MM.1S (cell line): Measurements from ENCODE around the gene TOP2B.

Source experiments
- DNase-seq: peaks from one replicate; pipeline ENCODE4 v3.0.0-alpha.2; 2015
- H2AFZ ChIP-seq: fragments of 300-600 bp; sonication (generic); 2 replicates; pipeline ENCODE4 v1.6.0; 2016; ENCODE audit warnings: antibody characterized with exemption, low read length
- H3F3A ChIP-seq: fragments of 300-600 bp; sonication (generic); 2 replicates; pipeline ENCODE4 v1.6.1; 2016; ENCODE audit warnings: mild to moderate bottlenecking, antibody characterized with exemption, low read length, moderate library complexity, mixed read lengths; ENCODE audit not compliant: insufficient read depth
- H3K27ac ChIP-seq: fragments of 300-600 bp; sonication (generic); 2 replicates; pipeline ENCODE4 v1.5.1; 2016; ENCODE audit warnings: mild to moderate bottlenecking, low read length
- H3K27me3 ChIP-seq: fragments of 300-600 bp; sonication (generic); replicated peaks from 2 replicates; pipeline ENCODE4 v1.6.0; 2016; ENCODE audit warnings: low read length; ENCODE audit not compliant: insufficient read depth
- H3K36me3 ChIP-seq: fragments of 300-600 bp; sonication (generic); replicated peaks from 2 replicates; pipeline ENCODE4 v1.6.1; 2016; ENCODE audit warnings: mild to moderate bottlenecking, low read length, mixed read lengths; ENCODE audit not compliant: insufficient read depth
- H3K4me1 ChIP-seq: fragments of 300-600 bp; sonication (generic); 2 replicates; pipeline ENCODE4 v1.6.1; 2016; ENCODE audit warnings: low read length, mixed read lengths
- H3K4me2 ChIP-seq: fragments of 300-600 bp; sonication (generic); 2 replicates; pipeline ENCODE4 v1.6.0; 2016; ENCODE audit warnings: low read depth, low read length
- H3K4me3 ChIP-seq: fragments of 300-600 bp; sonication (generic); 2 replicates; pipeline ENCODE4 v1.5.1; 2016; ENCODE audit warnings: low read length, mixed read lengths
- H3K79me2 ChIP-seq: fragments of 300-600 bp; sonication (generic); 2 replicates; pipeline ENCODE4 v1.6.1; 2016; ENCODE audit warnings: mixed run types, low read length, mixed read lengths
- H3K9ac ChIP-seq: fragments of 300-600 bp; sonication (generic); 2 replicates; pipeline ENCODE4 v1.6.1; 2016; ENCODE audit warnings: low read length, mixed read lengths
- H3K9me2 ChIP-seq: fragments of 300-600 bp; sonication (generic); replicated peaks from 2 replicates; pipeline ENCODE4 v1.6.1; 2016; ENCODE audit warnings: mild to moderate bottlenecking, low read length, mixed read lengths; ENCODE audit not compliant: insufficient read depth
- H3K9me3 ChIP-seq: fragments of 300-600 bp; sonication (generic); replicated peaks from 2 replicates; pipeline ENCODE4 v1.6.1; 2016; ENCODE audit warnings: mild to moderate bottlenecking, low read length, mixed read lengths; ENCODE audit not compliant: insufficient read depth
- H4K20me1 ChIP-seq: fragments of 300-600 bp; sonication (generic); 2 replicates; pipeline ENCODE4 v1.6.1; 2016; ENCODE audit warnings: mild to moderate bottlenecking, low read length, moderate library complexity, mixed read lengths; ENCODE audit not compliant: insufficient read depth
- CTCF ChIP-seq: fragments of 300-600 bp; sonication (generic); IDR thresholded peaks from 2 replicates; pipeline ENCODE4 v1.5.1; 2016; ENCODE audit warnings: antibody characterized with exemption, low read length, mixed read lengths
- EZH2 ChIP-seq: fragments of 300-600 bp; sonication (generic); optimal IDR thresholded peaks from 2 replicates; pipeline ENCODE3; 2017; ENCODE audit warnings: low read depth, mild to moderate bottlenecking, antibody characterized with exemption, low read length, mixed read lengths
- EZH2phosphoT487 ChIP-seq: fragments of 300-600 bp; sonication (generic); IDR thresholded peaks from 2 replicates; pipeline ENCODE4 v1.6.1; 2018; ENCODE audit warnings: antibody characterized with exemption, low read length

TOP2B gene

GRCh38 chr3:25611193-25611592 lies 53.5 kb downstream of the TOP2B start:
- Histone ChIP-seq H3F3A (no peaks in the 10 kb centered on the region), H3K27ac (no peak overlapping the region), H3K36me3 (peaks cover 20% of the 10 kb centered on the region; the same call in 1 of the 2 replicates), H3K9me3 (no peaks in the 10 kb centered on the region), H2AFZ (no peak overlapping the region), H3K4me3 (no peak overlapping the region), H3K9ac (no peak overlapping the region), H3K79me2 (no peaks in the 10 kb centered on the region), H3K4me1 (no peaks in the 10 kb centered on the region), H3K27me3 (no peaks in the 10 kb centered on the region), H4K20me1 (no peaks in the 10 kb centered on the region), H3K4me2 (no peak overlapping the region), H3K9me2 (no peaks in the 10 kb centered on the region)
- DNase-seq: no peak
- no peak for TF ChIP-seq EZH2
- TF ChIP-seq EZH2phosphoT487: no peak
- no peak for TF ChIP-seq CTCF

GRCh38 chr3:25610779-25611178 lies 53.9 kb downstream of the TOP2B start:
- no peaks in the 10 kb centered on the region for H3F3A ChIP-seq
- H3K9me2 ChIP-seq: no peaks in the 10 kb centered on the region
- H4K20me1 ChIP-seq: no peaks in the 10 kb centered on the region
- no peaks in the 10 kb centered on the region for H3K79me2 ChIP-seq
- no peak overlapping the region for H3K9ac ChIP-seq
- H3K27ac ChIP-seq: no peak overlapping the region
- no peaks in the 10 kb centered on the region for H3K27me3 ChIP-seq
- H3K4me3 ChIP-seq: no peak overlapping the region
- peaks cover 20% of the 10 kb centered on the region; the same call in 1 of the 2 replicates for H3K36me3 ChIP-seq
- no peak for TF ChIP-seq EZH2phosphoT487
- TF ChIP-seq EZH2: no peak
- no peak for TF ChIP-seq CTCF
- DNase-seq: no peak
- H2AFZ ChIP-seq: no peak overlapping the region
- H3K4me2 ChIP-seq: no peak overlapping the region
- H3K9me3 ChIP-seq: no peaks in the 10 kb centered on the region
- H3K4me1 ChIP-seq: no peaks in the 10 kb centered on the region

GRCh38 chr3:25610167-25610566 lies 54.5 kb downstream of the TOP2B start:
- DNase-seq: no peak
- H3K27me3 ChIP-seq: no peaks in the 10 kb centered on the region
- TF ChIP-seq CTCF (no peak), EZH2phosphoT487 (no peak), EZH2 (no peak)
- no peaks in the 10 kb centered on the region for H3K9me2 ChIP-seq
- no peak overlapping the region for H3K9ac ChIP-seq
- no peak overlapping the region for H3K27ac ChIP-seq
- H3K4me3 ChIP-seq: no peak overlapping the region
- no peaks in the 10 kb centered on the region for H3K4me1 ChIP-seq
- no peaks in the 10 kb centered on the region for H3K9me3 ChIP-seq
- no peaks in the 10 kb centered on the region for H3K79me2 ChIP-seq
- H3K36me3 ChIP-seq: peaks cover 20% of the 10 kb centered on the region; the same call in 1 of the 2 replicates
- no peaks in the 10 kb centered on the region for H4K20me1 ChIP-seq
- no peaks in the 10 kb centered on the region for H3F3A ChIP-seq
- H3K4me2 ChIP-seq: no peak overlapping the region
- H2AFZ ChIP-seq: no peak overlapping the region
